ENCODE measurements around the gene GNAQ.

Gene GNAQ

GRCh38 chr9:77899679-77900354, 131.8 kb downstream of the GNAQ start:
- peak; percentile 66 for DNase-seq
- in situ Hi-C loops (cut with HindIII; ENCODE audit: low pct_ligation_motif_present, low sequenced_read_pairs) = no loop called here
- Histone ChIP-seq H3K27me3 (replicated peaks) (no peaks in the 10 kb centered on the region), H3K27ac (no peak overlapping the region), H3K36me3 (replicated peaks) (no peaks in the 10 kb centered on the region), H3K4me3 (ENCODE audit: low read depth, low read length) (no peak overlapping the region)
- no peak for TF ChIP-seq CTCF (IDR thresholded peaks at IDR 0.05; ENCODE audit: low read depth, low read length, missing control alignments)

GRCh38 chr9:77898864-77899263, 132.7 kb downstream of the GNAQ start:
- DNase-seq = no peak
- H3K36me3 ChIP-seq (replicated peaks) = no peaks in the 10 kb centered on the region
- TF ChIP-seq CTCF (IDR thresholded peaks at IDR 0.05; ENCODE audit: low read depth, low read length, missing control alignments) = no peak
- no peaks in the 10 kb centered on the region for H3K27me3 ChIP-seq (replicated peaks)
- no peak overlapping the region for H3K4me3 ChIP-seq (ENCODE audit: low read depth, low read length)
- H3K27ac ChIP-seq = no peak overlapping the region
- in situ Hi-C loops (cut with HindIII; ENCODE audit: low pct_ligation_motif_present, low sequenced_read_pairs) = no loop called here

- no peaks in the 10 kb centered on the region for H3K36me3 ChIP-seq (replicated peaks)
Measured at GRCh38 chr9:77896938-77897667, 134.5 kb downstream of the GNAQ start.

GRCh38 chr9:77896269-77896937, 135.2 kb downstream of the GNAQ start:
- H3K27me3 ChIP-seq (replicated peaks) = no peaks in the 10 kb centered on the region
- H3K4me3 ChIP-seq (ENCODE audit: low read depth, low read length) = no peak overlapping the region
- no peak for TF ChIP-seq CTCF (IDR thresholded peaks at IDR 0.05; ENCODE audit: low read depth, low read length, missing control alignments)
- H3K27ac ChIP-seq = no peak overlapping the region
- in situ Hi-C loops (cut with HindIII; ENCODE audit: low pct_ligation_motif_present, low sequenced_read_pairs) = no loop called here
- no peak for DNase-seq
- H3K36me3 ChIP-seq (replicated peaks) = no peaks in the 10 kb centered on the region

More at GRCh38 chr9:77896938-77897667, 134.5 kb downstream of the GNAQ start:
- H3K27me3 ChIP-seq (replicated peaks) = no peaks in the 10 kb centered on the region
- DNase-seq = peak; percentile 6
- no peak overlapping the region for H3K27ac ChIP-seq
- no peak overlapping the region for H3K4me3 ChIP-seq (ENCODE audit: low read depth, low read length)
- in situ Hi-C loops (cut with HindIII; ENCODE audit: low pct_ligation_motif_present, low sequenced_read_pairs) = no loop called here
- TF ChIP-seq CTCF (IDR thresholded peaks at IDR 0.05; ENCODE audit: low read depth, low read length, missing control alignments) = peak; percentile 55

- H3K4me3 ChIP-seq (ENCODE audit: low read depth, low read length) = no peak overlapping the region
- no peak overlapping the region for H3K27ac ChIP-seq
- no peak for DNase-seq
- H3K27me3 ChIP-seq (replicated peaks) = no peaks in the 10 kb centered on the region
- H3K36me3 ChIP-seq (replicated peaks) = no peaks in the 10 kb centered on the region
- in situ Hi-C loops (cut with HindIII; ENCODE audit: low pct_ligation_motif_present, low sequenced_read_pairs) = no loop called here
- no peak for TF ChIP-seq CTCF (IDR thresholded peaks at IDR 0.05; ENCODE audit: low read depth, low read length, missing control alignments)
Measured at GRCh38 chr9:77893706-77894105, 137.9 kb downstream of the GNAQ start.
